Activated naive CD8-positive, alpha-beta T cell treated with anti-CD3 and anti-CD28 coated beads, Interleukin-2, amount 50 U/mL, for 16 hours (primary cell): ENCODE measurements around the gene SEC14L5.
"Not testable (repeated sequence)": the region's sequence is repeated elsewhere in the genome, so short reads cannot be mapped to it uniquely, and the experiment has no call there.

ENCODE experiments used
- DNase-seq: peaks from one replicate; pipeline ENCODE4 v3.0.0-alpha.2; 2020; ENCODE audit warnings: low read depth, low spot score

The SEC14L5 gene

DNA sequence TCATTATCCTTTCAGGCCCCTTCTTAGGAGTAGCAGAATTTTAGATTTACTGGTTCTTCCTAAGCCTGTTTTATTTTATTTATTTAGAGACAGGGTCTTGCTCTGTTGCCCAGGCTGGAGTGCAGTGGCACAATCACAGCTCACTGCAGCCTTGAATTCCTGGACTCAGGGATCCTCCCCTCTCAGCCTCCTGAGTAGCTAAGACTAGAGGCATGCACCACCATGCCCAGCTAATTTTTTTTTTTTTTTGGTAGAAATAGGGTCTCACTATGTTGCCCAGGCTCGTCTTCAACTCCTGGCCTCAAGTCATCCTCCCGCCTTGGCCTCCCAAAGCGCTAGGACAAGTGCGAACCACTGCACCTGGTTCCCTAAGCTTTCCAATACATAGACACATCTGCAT is 28.5 kb upstream of the SEC14L5 start:
- DNase-seq = not testable (repeated sequence)

DNA sequence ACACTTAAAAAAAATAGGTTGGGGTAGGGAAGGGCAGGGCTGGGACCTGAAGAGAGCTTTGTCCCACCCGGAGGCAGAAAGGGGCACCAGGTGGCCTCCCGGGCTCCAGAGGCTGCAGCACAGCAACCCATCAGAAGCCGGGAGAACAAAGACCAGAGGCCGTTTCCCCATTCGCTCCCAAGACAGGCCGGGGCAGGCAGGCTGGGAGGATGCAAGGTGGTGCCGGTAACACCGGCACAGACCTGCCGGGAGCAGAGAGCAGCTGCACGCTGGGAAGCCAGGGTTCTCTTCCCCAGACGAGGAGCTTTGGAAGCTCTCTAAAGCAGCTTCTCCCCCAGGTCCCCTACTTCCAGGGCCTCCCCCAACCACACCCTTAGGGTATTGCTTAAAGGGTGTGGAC is 26.7 kb upstream of the SEC14L5 start:
- no peak for DNase-seq

DNA sequence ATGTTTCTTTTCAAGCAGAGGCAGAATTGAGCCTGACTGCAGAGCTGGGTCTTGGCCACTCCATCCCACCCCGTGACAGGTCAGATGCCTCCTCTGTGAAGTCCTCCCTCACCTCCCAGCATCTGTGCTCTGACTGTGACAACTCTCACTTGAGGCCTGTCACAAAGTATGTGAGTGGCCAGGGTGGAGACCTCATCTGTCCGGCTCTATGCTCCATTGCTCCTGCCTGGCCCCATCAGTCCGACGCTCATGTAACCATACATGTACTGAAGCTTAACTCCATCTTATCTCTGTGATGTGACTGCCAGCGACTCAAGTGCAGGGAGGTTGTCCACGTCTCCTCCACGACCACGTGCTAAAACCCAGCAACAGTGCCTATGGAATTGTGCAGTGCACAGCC is 24.7 kb upstream of the SEC14L5 start:
- DNase-seq = no peak

DNA sequence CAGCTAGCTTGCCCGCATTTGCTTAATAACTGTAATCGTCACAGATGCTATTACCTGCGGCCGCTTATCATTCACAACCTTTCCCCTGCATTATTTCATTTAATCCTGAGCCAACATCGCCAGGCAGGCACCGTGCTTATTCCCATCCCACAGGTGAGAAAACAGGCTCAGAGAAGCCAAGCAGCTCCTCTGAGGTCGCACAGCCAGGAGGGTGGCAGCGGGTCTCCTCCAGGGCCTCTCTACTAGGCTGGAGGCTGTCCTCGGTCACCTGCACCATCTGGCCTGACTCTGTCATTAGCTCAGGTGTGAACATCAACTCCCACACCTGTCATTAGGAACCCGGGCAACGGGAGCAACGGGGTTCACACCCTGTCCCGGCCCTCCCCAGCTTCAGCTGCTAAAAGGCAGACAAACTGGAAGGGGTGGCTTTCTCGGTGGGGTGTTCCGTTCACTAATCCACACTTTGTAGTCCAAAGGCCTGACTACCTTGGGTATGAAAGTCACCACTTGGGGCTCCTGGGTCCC is 24.2 kb upstream of the SEC14L5 start:
- no peak for DNase-seq

DNA sequence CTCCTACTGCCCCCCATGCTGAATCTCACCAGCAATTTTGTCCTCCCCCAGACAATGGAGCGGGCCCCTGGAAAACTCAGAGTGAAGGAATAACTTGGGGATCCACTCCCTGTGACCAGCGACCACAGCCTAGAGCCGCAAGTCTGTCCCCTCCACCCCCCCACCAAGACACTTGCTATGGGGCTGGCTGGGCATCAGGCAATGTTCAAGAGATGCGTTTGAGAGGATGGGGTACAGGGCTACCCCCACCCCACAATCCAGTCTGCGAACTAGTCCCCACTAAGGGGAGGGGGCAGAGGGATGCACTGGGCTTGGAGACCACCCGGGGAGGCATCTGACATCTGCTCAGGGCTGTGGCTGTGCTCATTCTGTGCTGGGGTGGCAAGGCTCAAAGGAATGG is 23.5 kb upstream of the SEC14L5 start:
- DNase-seq = no peak

DNA sequence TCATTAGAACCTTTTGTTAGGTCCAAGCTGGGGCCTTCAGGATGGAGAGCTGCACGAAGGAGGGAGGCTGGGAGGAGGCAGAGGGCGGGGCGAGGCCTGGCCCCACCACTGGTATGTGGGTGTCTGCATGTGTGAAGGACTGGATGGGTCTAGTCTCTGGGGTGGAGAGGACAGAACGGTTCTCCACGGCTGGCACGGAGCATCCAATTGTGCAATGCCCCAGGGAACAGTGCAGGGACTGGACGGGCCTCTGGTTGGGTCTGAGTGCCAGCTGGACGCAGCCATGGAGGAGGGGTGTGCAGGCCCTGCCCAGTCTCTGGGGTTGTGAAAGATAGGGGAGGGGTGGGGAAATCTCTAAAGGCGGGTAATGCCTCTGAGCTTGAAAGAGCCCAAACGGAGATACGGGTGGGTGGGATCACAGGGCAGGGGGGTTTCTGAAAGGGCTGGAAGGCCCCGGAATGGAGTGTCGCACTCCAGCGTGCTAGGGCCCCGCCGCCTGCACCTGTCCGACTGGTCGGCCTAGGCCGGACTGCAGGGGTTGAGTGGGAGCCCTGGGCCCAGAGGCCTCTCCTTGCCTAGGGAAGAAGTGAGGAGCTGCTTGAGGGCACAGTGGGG is 22.8 kb upstream of the SEC14L5 start:
- no peak for DNase-seq

DNA sequence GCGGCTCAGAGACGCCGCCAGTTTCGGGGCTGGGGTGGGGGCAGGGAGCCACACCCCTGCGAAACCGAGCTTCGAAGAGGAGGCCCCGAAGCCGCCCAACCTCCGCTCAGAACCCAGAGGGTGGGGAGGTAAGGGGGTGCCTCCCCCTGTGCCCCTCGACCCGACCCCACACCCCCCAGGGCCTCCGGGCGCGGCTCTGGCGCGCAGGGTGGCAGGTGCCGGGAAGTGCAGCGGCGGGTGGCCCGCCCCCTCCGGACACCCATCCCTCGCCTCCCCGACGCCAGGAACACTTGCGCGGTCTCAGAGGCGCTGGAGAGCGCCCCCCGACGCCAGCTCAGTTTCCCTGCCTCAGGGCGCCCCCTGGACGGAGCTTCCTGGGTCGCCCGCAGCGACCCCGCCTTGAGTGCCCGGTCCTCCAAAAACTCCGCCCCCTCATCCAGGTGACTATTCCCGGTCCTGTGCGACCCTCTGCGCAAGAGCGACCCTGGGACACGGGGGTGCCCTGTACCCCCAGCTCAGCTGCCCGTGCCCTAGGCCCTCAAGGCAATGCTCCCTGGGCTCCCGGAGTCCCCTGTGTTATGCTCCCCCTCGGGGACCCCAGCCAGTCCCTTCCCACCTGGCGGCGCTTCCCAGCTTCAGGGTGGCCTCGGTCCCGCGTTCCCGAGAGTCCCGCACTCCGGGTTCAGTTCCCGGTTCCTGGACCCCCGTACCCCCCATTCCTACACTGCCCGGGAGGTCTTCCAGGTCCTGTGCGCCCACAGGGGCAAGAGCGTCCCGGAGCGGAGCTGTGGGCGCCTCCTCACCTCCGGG is 21.7 kb upstream of the SEC14L5 start:
- no peak for DNase-seq

DNA sequence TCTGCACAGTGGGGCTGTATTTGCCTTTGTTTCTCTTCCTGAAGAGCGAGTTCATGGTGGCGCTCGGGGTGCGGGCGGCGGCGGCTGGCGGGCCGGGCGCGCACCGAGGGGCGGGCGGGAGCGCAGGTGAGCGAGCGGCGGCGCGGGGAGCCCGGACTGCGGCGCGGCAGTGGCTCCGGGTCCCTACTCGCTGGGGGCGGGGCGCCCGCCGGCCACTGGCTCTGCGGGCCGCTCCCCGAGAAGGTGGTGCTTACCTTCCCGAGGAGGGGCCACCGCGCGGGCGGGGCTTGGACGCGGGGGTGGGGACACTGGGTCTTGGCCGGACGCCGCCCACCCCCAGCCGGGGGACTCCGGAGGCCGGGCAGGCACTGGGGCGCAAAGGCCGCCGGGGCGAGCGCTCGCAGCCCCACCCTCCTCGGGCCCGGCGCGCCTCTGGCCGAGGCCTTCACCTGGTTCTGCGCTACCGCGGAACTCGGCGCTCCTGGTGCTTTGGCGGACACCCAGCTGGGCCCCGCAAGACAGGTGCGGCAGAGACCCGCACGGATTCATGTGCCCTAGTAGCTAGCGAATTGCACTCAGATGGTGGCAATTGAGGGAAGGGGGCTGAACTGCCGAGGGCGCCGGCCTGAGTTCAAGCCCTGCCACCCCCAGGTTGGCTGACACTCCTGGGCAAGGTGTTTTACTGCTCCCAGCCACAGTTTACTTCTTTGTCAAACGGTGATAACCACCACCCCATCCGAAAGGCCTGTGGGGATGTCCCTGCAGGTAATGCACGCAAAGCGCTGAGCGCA is 20.9 kb upstream of the SEC14L5 start, which contains the start of gene PPL:
Gene PPL, minus strand, starts transcription at position 158 of the 791 bp plus-strand sequence. Its CDS starts 103 bp downstream, at position 55.
- DNase-seq = no peak

DNA sequence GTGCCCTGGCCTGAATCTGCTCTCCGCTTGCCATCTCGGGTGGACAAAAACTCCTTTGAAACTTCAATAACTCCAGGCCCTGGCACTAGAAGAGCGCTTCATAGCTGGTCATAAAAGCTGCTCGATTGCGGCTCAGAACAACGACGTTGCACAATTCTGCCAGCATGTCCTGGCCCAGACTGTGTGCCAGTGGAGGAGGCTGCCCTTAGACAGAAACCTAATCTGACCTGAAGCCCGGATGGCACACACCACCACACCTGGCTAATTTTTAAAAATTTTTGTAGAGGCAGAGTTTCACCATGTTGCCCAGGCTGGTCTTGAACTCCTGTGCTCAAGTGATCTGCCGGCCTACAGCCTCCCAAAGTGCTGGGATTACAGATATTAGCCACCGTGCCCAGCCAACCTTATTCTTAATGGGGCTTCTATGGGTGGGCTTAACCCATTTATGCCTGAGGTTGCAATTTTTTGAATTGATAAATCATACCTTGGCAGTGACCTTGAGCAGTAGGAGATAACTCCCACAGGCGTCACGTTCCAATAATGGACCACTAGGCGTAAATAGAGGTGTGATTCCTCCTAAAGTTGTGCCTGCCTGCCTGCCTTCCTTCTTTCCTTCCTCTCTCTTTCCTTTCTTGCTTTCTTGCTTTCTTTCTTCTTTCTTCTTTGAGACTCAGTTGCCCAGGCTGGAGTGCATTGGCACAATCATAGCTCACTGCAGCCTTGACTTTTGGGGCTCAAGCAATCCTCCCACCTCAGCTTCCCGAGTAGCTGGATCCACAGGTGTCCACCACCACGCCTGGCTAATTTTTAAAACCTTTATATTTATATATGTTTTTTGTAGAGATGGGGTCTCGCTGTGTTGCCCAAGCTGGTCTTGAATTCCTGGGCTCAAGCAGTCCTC is 20.1 kb upstream of the SEC14L5 start:
- no peak for DNase-seq

DNA sequence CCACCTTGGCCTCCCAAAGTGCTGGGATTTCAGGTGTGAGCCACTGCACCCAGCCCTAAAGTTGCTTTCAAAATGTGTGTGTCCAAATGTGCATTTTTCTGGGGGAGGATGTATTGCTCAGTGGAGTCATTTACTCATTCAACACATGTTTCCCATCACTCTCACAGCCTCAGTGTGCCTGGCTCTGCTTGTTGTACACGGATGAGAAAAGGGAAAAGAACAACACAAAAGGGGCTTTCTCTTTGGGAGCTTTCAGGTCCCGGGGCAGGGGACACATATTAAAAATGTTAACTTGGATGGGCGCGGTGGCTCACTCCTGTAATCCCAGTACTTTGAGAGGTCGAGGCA is 19.5 kb upstream of the SEC14L5 start:
- DNase-seq = no peak

DNA sequence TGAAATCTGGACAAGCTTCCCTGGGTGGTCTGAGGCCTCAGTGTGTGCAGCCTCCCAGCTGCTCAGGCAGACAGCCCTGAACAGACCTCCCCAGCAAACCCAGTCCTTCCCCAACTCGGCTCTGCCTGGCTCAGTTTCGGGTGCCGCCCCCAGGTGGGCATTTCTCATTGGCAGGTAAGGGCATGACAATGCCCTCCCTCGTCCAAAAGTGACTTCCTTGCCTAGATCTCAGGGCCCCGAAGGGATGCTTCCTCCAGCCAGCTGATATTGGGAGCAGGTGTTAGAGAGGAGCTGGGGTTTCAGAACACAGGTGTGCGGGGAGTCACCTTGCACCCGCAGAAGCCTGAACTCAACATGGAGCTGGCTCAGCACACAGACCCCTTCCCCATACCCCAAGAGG is 17.4 kb upstream of the SEC14L5 start:
- DNase-seq = no peak

DNA sequence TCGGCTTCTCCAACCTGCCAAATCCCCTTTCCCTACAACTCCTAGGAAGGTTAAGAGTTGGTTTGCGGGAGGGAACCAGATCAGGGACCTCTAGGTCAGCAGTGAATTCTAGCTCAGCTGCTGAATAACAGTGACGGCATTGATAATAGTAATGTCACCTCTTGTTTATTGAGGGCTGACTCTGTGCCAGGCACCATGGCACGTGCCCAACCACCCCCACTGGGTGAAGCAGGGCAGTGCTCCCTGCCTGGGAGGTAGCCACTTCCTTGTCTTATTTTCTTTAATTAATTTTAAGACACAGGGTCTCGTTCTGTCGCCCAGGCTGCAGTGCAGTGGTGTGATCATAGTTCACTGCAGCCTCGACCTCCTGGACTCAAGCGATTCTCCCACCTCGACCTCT is 15.6 kb upstream of the SEC14L5 start:
- DNase-seq = no peak

DNA sequence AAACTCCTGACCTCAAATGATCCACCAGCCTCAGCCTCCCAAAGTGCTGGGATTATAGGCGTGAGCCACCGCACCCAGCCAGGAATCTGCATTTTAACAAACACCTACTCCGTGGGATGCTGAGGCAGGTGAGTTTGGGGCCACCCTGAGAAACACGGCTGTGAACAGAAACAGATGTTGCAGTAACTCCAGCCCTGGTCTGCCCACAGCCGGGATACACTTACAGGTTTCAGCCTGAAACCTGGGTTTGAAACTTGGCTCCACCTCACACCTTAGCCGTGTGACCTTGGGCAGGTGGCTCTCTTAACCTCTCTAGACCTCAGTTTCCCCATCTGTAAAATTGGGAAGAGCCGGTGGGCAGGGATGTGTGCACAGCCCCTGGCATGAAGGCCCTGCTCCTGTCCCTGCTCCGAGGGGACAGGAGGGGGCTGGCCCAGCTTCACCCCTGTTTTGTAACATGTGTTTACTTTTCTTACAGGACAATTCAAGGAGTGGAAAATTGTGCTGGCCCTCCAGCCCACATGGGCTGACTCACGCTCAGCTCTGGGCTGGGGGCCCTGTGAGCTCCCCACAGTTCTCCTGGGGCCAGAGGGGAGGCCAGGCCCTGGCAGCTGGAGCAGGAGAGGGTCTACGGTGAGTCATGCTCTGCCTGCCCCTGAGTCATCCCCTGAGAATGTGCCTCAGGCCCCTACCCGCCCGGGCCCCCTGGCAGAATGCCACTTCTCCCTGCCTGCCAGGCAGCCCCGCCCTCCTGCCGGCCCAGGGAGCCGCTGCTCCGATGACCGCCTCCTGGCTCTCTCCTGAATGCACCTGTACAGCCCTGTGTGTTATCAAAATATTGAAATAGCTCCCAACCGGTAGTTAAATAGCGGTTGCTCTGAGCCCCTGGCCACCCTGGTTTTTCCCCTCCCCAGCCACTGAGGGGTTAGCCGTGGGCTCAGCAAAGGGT is 13.5 kb upstream of the SEC14L5 start:
- DNase-seq = no peak

DNA sequence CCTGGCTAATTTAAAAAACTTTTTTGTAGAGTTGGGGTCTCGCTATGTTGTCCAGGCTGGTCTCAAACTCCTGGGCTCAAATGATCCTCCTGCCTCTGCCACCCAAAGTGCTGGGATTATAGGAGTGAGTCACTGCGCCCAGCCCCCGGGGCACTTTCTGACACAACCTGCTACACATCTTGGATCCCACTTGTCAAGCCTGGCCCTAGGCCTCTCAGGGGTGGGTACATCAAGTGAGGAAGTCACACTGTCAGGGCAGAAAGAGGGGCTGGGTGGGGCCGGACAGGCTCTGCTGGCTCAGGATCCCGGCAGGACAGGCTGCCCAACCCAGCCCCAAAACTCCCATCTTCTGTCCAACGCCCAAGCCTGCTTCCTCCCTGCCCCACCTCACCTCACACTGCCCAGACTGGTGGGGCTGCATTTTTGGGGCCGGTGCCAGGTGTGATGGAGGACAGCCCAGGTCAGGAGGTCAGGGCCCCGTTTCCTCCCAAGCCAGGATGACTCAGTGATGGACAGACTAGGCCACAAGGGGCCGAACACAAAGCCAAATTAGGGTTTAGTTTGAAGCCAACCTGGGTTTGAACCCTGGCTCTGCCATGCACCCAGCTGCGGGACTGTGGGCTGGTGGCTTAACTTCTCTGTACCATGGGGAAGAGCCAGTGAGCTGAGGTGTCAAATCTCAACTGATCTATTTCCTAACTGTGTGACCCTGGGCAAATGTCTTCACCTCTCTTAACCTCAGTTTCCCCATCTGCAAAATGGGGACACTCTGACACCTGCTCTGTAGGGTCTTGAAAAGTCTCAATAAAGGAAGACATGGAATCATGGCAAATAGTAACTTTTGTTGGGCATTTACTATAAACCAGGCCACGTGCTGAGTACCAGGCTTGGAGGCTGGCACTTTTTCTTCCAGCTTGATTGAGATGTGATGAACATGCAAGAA is 12.3 kb upstream of the SEC14L5 start:
- DNase-seq = no peak

DNA sequence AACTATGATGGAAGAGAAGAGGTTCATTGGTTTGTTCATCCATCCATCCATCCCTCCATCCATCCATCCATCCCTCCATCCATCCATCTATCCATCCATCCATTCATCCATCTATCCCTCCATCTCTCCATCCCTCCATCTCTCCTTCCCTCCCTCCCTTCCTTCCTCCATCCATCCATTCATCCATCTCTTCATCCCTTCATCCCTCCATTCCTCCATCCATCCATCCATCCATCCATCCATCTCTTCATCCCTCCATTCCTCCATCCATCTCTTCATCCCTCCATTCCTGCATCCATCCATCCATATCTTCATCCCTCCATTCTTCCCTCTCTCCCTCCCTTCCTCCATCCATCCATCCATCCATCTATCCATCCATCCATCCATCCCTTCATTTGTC is 11.2 kb upstream of the SEC14L5 start:
- no peak for DNase-seq

DNA sequence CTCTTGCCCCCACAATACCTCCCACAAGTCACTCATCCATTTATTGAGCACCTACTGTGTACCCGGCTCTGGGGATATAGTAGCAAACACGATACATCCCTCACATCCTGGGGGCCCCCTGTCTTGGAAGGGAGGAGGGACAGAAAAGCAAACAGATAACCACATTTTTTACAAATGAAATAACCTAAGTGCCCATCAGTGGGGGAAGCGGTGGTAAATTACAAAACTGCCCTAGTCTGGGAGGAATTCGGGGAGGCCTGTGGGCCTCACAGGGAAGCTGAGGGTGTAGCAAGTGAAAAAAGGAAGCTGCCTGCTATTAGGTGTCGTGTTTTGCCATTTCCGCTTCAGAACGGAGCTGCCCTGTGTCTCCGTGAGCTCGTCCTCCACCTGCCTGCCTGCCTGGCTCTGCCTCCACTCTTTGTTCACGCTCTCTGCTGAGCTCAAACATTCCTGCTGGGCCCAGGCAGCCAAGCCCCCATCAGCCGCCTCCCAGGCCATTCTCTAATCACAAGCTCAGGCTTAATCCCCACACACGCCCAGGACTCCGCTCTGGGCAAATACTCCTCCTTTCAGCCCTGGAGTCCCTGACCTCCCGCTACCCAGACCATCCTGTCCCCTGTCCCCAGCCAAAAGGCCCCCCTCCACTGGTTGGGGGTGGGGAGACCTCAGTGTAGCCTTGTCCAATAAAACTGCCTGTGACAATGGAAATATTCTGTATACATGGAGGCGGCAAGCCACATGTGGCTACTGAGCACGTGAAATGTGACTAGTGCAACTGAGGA is 10.2 kb upstream of the SEC14L5 start:
- no peak for DNase-seq

DNA sequence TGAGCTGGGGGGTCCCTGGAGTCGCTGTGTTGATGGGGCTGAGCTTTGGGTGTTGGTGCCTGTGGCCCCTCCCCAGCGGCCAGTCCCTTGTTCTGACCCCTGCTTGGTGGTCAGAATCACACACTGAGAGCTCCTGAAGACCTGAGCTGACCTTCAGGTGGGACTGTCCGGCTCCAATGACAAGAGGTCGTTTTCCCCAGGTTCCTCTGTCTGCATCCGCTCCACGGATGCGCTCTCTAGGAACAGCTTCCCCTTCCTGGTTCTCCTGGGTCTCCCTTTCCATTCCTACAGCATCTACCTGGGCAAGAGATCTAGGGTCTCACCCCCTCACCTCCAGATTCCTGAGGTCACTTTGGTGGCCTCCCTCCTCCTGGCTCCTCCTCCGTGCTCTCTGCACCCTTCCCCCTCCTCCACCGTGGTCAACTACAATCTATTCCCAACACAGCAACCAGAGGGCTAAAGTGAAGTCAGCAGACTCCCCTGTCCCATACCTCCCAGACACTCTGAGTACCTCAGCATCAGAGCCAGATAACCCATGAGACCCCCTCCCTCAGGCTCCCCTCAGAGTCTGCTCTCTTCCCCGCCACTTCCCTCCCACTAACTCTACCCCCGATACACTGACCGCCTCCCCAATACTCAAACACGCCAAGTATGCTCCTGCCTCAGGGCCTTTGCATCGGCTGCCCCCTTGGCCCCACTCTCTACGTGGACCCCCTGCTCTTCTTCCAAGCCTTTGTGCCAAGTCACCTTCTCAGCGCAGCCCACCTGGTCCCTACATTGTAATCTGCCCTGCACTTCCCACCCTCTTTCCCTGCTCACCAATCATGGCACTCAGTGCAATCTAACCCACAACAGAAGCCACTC is 9.0 kb upstream of the SEC14L5 start:
- DNase-seq = no peak
